ENCODE measurements around the gene ZFHX3.

Gene ZFHX3

DNA sequence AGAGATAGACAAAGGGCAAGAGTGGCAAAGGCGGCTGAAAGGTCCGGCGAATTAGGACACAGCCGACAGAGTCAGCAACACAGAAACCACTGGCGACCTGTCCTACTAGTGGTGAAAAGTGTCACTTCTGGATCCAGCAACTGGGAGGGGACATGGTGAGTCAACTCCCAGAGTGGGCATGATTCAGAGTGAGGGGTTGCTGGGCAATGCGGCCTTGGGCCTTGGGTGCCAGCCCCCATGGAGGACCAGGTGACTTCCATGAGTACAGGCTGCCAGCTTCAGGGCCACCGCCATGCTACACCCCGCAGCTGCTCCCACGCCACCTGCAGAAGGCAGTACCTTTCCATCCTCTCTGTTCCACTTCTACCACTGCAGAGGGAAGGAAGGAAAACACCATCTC, 110.6 kb downstream of the ZFHX3 start:
- DNase-seq (ENCODE audit: insufficient read length, low spot score) (no peak), FAIRE-seq (no peak)

- FAIRE-seq (no peak), DNase-seq (ENCODE audit: insufficient read length, low spot score) (no peak)
Observed at GRCh38 chr16:72936408-72936807, 111.5 kb downstream of the ZFHX3 start.

DNA sequence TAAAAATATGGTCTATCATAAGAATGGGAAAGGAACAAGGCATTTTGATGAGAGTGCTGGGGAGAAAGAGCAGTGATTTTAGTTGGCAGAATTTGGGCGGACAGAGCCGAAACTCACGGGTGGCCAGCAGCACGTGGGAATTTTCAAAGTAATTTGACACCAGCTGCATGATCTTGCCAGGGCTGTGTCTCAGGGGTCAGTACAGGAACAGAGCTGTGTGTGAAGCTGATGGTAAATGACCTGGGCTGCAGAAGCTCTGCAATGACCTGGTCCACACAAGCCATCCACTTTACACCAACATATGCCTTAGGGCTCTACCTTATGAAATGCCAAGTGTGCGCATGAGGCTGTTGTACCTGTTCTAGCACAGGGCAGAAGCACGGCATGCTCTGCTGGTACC, 112.0 kb downstream of the ZFHX3 start:
- DNase-seq (ENCODE audit: insufficient read length, low spot score) (no peak), FAIRE-seq (no peak)

DNA sequence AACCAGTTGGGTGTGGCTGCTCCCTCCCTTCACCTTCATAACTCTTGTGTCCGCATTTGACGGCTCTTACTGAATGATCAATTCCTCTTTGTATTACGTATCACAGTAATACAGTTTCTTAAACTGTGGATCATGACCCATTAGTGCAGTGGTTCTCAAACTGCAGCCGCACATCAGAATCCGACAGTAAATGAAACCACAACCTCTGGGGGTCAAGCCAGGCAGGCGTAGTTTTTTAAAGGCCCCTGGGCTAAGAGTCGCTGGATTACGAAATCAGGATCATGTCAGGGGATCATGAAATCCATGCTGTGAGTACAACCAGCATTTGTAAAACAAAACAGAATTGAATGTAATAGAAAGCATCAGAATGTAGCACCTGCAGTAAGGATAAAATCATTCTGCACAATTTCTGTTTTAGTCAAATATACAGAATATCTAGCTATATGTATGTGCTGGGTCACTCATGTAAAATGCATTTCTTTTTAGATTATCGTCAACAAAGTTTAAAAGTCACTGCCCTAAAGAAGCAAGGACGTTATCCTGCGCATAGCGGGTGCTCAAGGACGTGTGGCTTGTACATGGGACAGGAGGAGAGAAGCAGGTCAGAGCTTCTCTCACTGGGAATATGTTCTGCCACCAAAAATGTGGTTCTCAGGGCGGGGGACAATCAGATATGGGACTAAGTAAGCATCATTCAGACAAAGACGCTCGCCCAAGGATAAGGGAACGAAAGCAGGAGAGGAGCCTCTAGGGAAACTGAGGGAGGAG, 113.1 kb downstream of the ZFHX3 start:
- DNase-seq (ENCODE audit: insufficient read length, low spot score) (no peak), FAIRE-seq (no peak)

DNA sequence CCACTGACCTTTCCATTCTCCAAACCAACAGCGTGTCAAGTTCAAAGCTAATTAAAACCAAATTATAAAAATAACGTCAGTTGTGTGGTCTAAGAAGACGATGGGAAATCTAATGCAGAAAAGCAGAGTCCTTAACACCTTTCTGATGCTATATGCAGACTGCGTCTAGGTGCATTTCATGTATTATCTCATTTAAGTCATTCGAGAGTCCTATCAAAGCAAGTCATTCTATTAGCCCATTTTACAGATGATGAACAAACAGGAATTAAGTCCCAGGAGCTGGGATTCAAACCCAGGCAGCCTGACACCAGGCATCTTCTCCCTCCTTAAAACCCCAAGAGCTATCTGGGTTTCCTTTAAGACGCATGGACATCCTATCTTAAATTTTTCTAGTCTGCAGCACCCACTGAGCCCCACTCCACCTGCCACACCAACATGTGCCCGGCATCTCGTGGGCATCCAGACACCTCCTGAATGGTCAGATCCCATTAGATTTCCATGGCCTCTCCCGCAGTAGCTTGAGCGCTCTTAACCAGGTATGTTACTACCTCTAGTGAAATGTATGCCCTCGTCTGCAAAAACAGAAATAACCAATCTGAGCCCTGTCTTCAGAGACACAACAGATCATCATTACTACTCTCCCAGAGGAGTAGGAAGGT, 115.1 kb downstream of the ZFHX3 start:
- FAIRE-seq, result no peak
- DNase-seq (ENCODE audit: insufficient read length, low spot score), result no peak

DNA sequence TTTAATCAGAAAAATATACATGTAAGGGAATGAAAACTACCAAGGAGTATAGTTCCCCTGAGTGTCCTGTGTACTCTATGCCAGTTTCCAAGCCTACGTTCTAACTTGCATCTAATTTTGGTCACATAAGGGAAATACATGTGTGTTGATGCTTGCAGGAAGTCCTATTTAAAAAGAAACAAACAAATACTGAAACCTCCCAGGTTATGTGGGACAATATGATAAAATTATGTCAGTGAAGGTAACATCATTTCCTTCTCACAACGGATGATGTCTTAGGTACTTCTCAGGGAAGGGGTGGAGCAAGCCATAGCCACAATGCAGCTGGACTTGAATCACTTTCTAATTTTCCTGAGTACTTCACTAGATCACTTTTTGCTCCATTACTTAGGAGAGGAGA, 115.9 kb downstream of the ZFHX3 start:
- FAIRE-seq, result no peak
- DNase-seq (ENCODE audit: insufficient read length, low spot score), result no peak

GRCh38 chr16:72930396-72930795, 117.5 kb downstream of the ZFHX3 start:
- DNase-seq (ENCODE audit: insufficient read length, low spot score) (no peak), FAIRE-seq (no peak)

- DNase-seq (ENCODE audit: insufficient read length, low spot score), result no peak
- FAIRE-seq, result no peak
Observed at GRCh38 chr16:72928090-72928981, 119.6 kb downstream of the ZFHX3 start.

GRCh38 chr16:72927199-72928089, 120.5 kb downstream of the ZFHX3 start:
- FAIRE-seq, result no peak
- DNase-seq (ENCODE audit: insufficient read length, low spot score), result no peak

GRCh38 chr16:72926177-72927070, 121.5 kb downstream of the ZFHX3 start:
- FAIRE-seq (no peak), DNase-seq (ENCODE audit: insufficient read length, low spot score) (no peak)

DNA sequence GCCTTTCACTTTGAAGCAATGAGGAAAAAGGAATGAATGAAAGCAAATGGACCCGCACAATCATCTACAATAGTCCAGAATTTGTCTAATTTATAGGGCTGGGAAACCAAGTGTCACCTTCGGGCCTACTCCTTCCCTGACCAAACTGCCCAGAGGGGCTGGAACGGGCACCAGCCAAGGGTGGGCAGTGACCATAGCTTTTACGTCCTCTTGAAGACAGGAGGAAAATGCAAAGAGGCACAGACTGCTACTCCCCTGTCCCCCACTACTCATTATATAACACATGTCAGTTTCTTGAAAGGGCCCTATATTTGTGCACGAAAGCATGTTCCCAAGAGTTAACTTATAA, 122.3 kb downstream of the ZFHX3 start:
- DNase-seq (ENCODE audit: insufficient read length, low spot score) (no peak), FAIRE-seq (no peak)

DNA sequence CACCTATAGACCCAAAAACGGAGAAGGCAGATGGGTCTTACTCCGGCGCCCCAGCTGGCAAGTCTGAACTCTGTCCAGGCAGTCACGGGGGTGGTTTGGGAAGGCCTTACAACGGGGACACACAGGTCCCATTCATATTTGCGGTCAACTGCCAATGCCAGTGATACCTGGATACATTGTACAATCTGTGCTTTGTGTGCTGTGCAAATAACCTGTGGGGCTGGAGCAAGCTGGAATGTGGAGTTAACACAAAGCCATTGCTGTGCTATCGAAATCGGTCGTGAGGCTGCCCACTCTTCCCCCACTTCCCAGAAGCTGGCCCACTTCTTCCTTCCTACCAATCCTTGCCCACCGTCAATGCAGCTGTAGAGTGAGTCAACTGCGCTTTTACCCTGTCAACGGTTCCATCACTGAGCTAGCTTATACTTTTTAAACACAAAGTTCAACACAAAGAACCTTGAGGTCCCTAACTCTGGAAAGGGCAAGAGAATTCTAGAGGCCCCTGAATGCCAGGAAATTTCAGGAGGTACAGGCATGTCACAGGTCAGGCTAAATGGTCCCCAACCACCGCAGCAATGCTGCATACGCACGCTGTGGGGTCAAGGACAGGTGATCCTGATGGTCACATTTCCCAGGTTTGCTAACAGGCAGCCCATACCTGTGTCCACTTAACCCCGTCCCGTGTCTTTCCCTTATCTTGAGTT, 122.8 kb downstream of the ZFHX3 start:
- FAIRE-seq (no peak), DNase-seq (ENCODE audit: insufficient read length, low spot score) (no peak)

- FAIRE-seq, result no peak
- DNase-seq (ENCODE audit: insufficient read length, low spot score), result no peak
Observed at GRCh38 chr16:72924537-72924926, 123.4 kb downstream of the ZFHX3 start.

GRCh38 chr16:72923757-72924156, 124.2 kb downstream of the ZFHX3 start:
- FAIRE-seq, result no peak

DNA sequence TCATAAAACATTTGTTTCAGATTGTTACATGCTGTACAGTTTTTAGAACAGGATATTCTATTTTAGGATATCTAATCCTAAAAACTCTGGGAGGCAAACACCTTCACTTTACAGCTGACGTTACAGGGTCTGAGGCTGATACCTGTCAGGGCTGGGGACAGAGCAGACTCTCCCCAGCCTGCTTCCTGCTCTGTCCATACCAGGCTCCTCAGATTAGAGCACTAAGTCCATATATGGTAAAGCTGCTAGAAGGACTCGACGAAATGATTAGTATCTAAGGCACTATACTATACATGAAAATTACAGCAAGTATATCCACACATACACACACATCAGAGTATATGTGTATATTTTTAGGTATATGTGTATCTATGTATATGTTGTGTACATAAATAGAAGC, 125.2 kb downstream of the ZFHX3 start:
- DNase-seq (ENCODE audit: insufficient read length, low spot score), result no peak

More at GRCh38 chr16:72923757-72924156, 124.2 kb downstream of the ZFHX3 start:
- DNase-seq (ENCODE audit: insufficient read length, low spot score), result no peak

GRCh38 chr16:72921620-72922019, 126.3 kb downstream of the ZFHX3 start:
- DNase-seq (ENCODE audit: insufficient read length, low spot score), result no peak
- FAIRE-seq, result no peak

More for the DNA sequence above, 125.2 kb downstream of the ZFHX3 start:
- no peak for FAIRE-seq

DNA sequence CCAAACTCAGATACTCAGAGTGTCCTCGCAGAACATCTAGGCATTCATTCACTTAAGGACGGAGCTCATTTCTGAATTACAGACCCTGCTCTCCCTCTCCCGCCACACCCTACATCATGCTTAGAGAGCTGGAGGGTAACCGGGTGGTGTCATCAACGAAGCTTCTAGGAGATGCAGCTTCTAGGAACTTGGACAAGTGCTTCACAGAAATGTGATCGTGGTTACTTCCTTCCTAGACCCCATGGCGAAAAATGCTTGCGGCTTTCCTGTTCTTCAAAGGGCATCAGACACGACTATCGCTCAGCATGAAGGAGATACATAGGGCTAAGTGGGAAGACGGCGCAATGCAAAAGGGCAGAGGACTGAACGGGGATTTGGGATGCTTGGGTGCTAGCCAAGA, 126.8 kb downstream of the ZFHX3 start:
- no peak for FAIRE-seq
- DNase-seq (ENCODE audit: insufficient read length, low spot score), result no peak

DNA sequence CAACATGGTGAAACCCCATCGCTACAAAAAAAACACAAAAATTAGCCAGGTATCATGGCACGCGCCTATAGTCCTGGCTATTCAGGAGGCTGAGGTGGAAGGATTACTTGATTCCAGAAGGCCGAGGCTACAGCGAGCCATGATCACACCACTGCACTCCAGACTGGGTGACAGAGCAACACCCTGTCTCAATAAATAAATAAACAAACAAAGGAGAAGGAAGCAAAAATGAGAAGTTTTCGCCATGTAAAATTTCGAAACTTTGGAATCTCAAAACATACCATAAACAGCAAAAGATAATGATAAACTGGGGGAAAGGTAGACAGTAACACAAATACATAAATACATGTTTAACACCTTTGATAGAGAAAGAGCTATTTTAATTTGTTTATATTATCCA, 130.9 kb downstream of the ZFHX3 start:
- FAIRE-seq, result no peak
- DNase-seq (ENCODE audit: insufficient read length, low spot score), result no peak

DNA sequence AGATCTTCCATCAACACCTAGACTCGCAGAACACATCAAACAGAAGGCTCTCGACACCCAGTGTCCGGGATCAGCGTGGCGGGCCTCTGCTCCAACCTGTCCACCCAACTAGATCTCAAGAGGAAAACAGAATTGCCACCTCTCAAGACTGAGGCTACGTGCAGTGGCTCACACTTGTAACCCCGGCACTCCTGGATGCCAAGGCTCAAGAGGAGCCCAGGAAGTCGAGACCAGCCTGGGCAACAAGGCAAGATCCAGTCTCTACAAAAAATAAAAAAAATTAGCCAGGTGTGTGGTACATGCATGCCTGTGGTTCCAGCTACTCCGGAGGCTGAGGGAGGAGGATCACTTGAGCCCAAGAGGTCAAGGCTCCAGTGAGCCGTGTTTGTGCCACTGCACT, 132.6 kb downstream of the ZFHX3 start:
- FAIRE-seq (no peak), DNase-seq (ENCODE audit: insufficient read length, low spot score) (no peak)
